CD4-positive, alpha-beta T cell (primary cell): ENCODE results near the gene RASGRP3. TPM values are rescaled to one million over a fixed set of nuclear protein-coding genes. Genes with fewer than 3 reads are reported as not detected.

Source experiments
- ATAC-seq: fragments of 200-7000 bp; cut with Tn5 transposase; one replicate; pipeline ENCODE4 v1.10.0; 2022; ENCODE audit warnings: mild to moderate bottlenecking; ENCODE audit not compliant: poor library complexity
- CTCF ChIA-PET: fragments of 350-600 bp; sonication (Branson Sonifier 250); formaldehyde crosslinking; loops from one replicate; lab custom pipeline; 2021; ENCODE audit warnings: antibody characterized with exemption, inconsistent platforms; lab: Charles Lee
- POLR2A ChIA-PET: fragments of 350-600 bp; sonication (Branson Sonifier 250); formaldehyde crosslinking; loops from one replicate; lab custom pipeline; 2021; ENCODE audit warnings: antibody characterized with exemption, inconsistent platforms; lab: Charles Lee
- DNase-seq, 14 experiments: peaks; one replicate each; pipeline ENCODE4 v3.0.0-alpha.2; 2013 to 2020; ENCODE audit warnings: mixed read lengths in 2 of 14
- H3K27ac ChIP-seq, 2 donors: one replicate each; pipeline versions ENCODE4 v1.5.1 to v1.7.0; 2013; ENCODE audit warnings: low read length in 2 of 2, low read depth in 1 of 2, mild to moderate bottlenecking in 1 of 2
- H3K27me3 ChIP-seq, 2 experiments: 1 replicate in 1 of 2; 2 replicates in 1 of 2; pipeline versions ENCODE4 v1.6.1 to v1.7.0; 2013; ENCODE audit warnings: low read length in 2 of 2, control low read depth in 1 of 2, mild to moderate bottlenecking in 1 of 2, moderate library complexity in 1 of 2; ENCODE audit not compliant: insufficient read depth in 2 of 2, control insufficient read depth in 1 of 2
- H3K36me3 ChIP-seq: one replicate; pipeline ENCODE4 v1.6.1; 2013; ENCODE audit warnings: low read length, control low read depth; ENCODE audit not compliant: insufficient read depth
- H3K4me1 ChIP-seq: one replicate; pipeline ENCODE4 v1.6.1; 2013; ENCODE audit warnings: low read length, control low read depth; ENCODE audit not compliant: insufficient read depth
- H3K4me3 ChIP-seq: one replicate; pipeline ENCODE4 v1.5.1; 2013; ENCODE audit warnings: mild to moderate bottlenecking, low read length, moderate library complexity
- H3K9me3 ChIP-seq, 2 experiments: 1 replicate in 1 of 2; 2 replicates in 1 of 2; pipeline versions ENCODE4 v1.6.1 to v1.7.0; 2013; ENCODE audit warnings: low read length in 2 of 2, mild to moderate bottlenecking in 2 of 2, control low read depth in 1 of 2, moderate library complexity in 1 of 2; ENCODE audit not compliant: control insufficient read depth in 1 of 2, insufficient read depth in 1 of 2
- H3K27ac Mint-ChIP-seq: one replicate; pipeline ENCODE4 v1.8.0; 2020; ENCODE audit warnings: mixed read lengths
- H3K27me3 Mint-ChIP-seq: one replicate; pipeline ENCODE4 v1.8.0; 2021; ENCODE audit warnings: mixed read lengths
- H3K36me3 Mint-ChIP-seq: one replicate; pipeline ENCODE4 v1.8.0; 2021; ENCODE audit warnings: low read depth, mixed read lengths
- H3K4me1 Mint-ChIP-seq: one replicate; pipeline ENCODE4 v1.8.0; 2021; ENCODE audit warnings: low read depth, mixed read lengths
- H3K4me3 Mint-ChIP-seq: one replicate; pipeline ENCODE4 v1.8.0; 2020; ENCODE audit warnings: mild to moderate bottlenecking, mixed read lengths
- H3K9me3 Mint-ChIP-seq: one replicate; pipeline ENCODE4 v1.8.0; 2020; ENCODE audit warnings: mixed read lengths
- CTCF ChIP-seq: fragments of 200-600 bp; IDR thresholded peaks from one replicate; pipeline ENCODE4 v1.8.0; 2022; ENCODE audit warnings: antibody characterized with exemption, mild to moderate bottlenecking
- intact Hi-C, 2 experiments: fragments of 100-400 bp; cut with DNase I in 1 of 2; cut with micrococcal nuclease in 1 of 2; formaldehyde crosslinking; loops; one replicate each; pipeline versions ENCODE4 v1.15.1 to v1.9.0; 2023 to 2025; cut with DNase I, micrococcal nuclease
- total RNA-seq, 174 experiments: library from RNA in 2 of 174; stranded (reverse) in 2 of 174; gene quantifications; one replicate each; pipeline ENCODE4 v1.2.3 and lab custom pipeline; 2021 to 2026

Gene RASGRP3
- total RNA-seq, 2 experiments from 2014 or later: 5.7 to 7.9 TPM

GRCh38 chr2:33607251-33607721, 130.8 kb downstream of the RASGRP3 start:
- Histone ChIP-seq H3K9me3 (peaks cover 0 to 3% of the 10 kb centered on the region in 2 experiments), H3K36me3 (no peaks in the 10 kb centered on the region), H3K4me1 (no peaks in the 10 kb centered on the region), H3K27me3 (no peaks in the 10 kb centered on the region), H3K27ac (no peak overlapping the region), H3K4me3 (no peak overlapping the region)
- H3K4me1 Mint-ChIP-seq: no peaks in the 10 kb centered on the region
- CTCF ChIA-PET: no interaction called here
- no peak overlapping the region for H3K27ac Mint-ChIP-seq
- H3K4me3 Mint-ChIP-seq: no peak overlapping the region
- no peaks in the 10 kb centered on the region for H3K9me3 Mint-ChIP-seq
- intact Hi-C loops: no loop called here
- H3K36me3 Mint-ChIP-seq: no peaks in the 10 kb centered on the region
- no peak for DNase-seq
- no peak for ATAC-seq
- peaks cover 3% of the 10 kb centered on the region for H3K27me3 Mint-ChIP-seq
- TF ChIP-seq CTCF: no peak
- POLR2A ChIA-PET: no interaction called here

DNA sequence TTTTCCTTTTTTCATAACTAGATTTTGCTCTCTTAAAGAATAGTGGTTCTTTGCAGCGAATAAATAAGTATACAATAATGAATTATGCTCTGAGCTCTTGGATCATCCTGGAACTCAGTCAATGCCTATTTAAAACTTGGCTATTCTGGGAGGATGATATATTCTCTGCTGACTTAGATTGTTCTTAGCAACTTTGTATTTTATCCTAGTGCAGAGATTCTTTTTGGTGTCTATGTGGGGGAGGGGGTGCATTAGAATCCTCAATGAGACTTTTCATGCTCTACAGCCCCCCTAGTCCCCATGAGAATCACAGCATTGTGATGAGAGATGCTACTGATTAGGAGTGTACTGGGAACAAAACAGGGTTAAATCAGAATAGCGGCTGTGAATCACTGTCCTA, 131.5 kb downstream of the RASGRP3 start:
- ChIA-PET POLR2A (no interaction called here), CTCF (no interaction called here)
- H3K27me3 Mint-ChIP-seq: peaks cover 3% of the 10 kb centered on the region

DNA sequence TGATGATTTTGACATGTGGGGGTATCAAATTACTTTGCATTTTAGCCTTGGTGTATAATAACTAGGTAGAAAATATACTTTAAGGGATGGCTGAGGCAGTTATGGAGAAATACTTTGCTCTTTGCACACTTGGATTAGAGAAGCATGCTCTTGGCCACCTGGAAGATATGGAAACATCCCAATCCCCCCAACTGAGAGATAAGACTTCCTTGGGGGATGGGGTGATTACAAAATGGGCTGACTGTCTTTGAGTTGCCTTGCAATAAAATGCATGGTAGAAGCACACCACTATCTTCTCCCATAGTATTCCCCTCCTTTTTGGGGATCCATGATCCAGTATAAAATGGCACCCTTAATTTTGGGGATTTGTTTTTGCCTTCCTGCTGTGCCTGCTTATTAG, 137.7 kb downstream of the RASGRP3 start:
- Histone ChIP-seq H3K36me3 (no peaks in the 10 kb centered on the region), H3K27ac (no peak overlapping the region), H3K4me1 (no peaks in the 10 kb centered on the region), H3K9me3 (peaks cover 3 to 8% of the 10 kb centered on the region in 2 experiments), H3K27me3 (no peaks in the 10 kb centered on the region), H3K4me3 (no peak overlapping the region)
- CTCF ChIA-PET: no interaction called here
- no peak for DNase-seq
- no peak for TF ChIP-seq CTCF
- POLR2A ChIA-PET: no interaction called here
- Mint-ChIP-seq H3K4me3 (no peak overlapping the region), H3K4me1 (no peaks in the 10 kb centered on the region), H3K27me3 (no peaks in the 10 kb centered on the region), H3K27ac (no peak overlapping the region), H3K9me3 (peaks cover 12% of the 10 kb centered on the region), H3K36me3 (peaks cover 24% of the 10 kb centered on the region)
- ATAC-seq: no peak
- intact Hi-C loops: no loop called here

More for the DNA sequence above, 131.5 kb downstream of the RASGRP3 start:
- no peak for TF ChIP-seq CTCF
- DNase-seq (no peak), ATAC-seq (no peak)
- H3K9me3 ChIP-seq: peaks cover 0 to 3% of the 10 kb centered on the region in 2 experiments
- no peaks in the 10 kb centered on the region for H3K36me3 ChIP-seq
- no peak overlapping the region for H3K4me3 ChIP-seq
- Mint-ChIP-seq H3K4me1 (no peaks in the 10 kb centered on the region), H3K9me3 (no peaks in the 10 kb centered on the region), H3K27ac (no peak overlapping the region), H3K4me3 (no peak overlapping the region), H3K36me3 (no peaks in the 10 kb centered on the region)
- intact Hi-C loops: no loop called here
- H3K4me1 ChIP-seq: no peaks in the 10 kb centered on the region
- no peak overlapping the region for H3K27ac ChIP-seq
- no peaks in the 10 kb centered on the region for H3K27me3 ChIP-seq

Other genes starting within 250 kb of the RASGRP3 start
- gene FAM98A, start 122.7 kb downstream of the RASGRP3 start, total RNA-seq: 10 to 100 TPM; 20.1 to 21.6 TPM